Measurements from ENCODE around the gene NDUFS2. TPM values are rescaled to one million over a fixed set of nuclear protein-coding genes. Genes with fewer than 3 reads are reported as not detected.

NDUFS2 gene
- total RNA-seq, 1 experiment from 2014 or later: 123 TPM

DNA sequence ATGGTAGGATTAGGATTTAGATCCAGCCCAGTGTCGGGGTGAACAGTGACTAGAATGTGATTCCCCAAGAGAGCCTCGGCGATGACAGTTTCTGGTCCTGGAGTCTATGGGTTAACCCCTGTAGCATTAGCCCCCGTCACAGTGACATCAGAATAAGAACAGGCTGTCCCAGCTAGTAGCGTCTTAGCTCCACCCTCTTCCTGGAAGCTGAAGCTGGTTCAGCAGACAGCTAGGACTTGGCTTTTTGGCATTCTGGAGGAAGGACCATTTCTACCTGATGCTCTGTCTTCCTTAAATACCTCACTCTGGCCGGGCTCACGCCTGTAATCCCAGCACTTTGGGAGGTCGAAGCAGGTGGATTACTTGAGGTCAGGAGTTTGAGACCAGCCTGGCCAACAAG is 5.0 kb downstream of the NDUFS2 start:
- Histone ChIP-seq H3K27ac (ENCODE audit: low read depth, low read length, poor library complexity, severe bottlenecking) (peak overlapping the region; percentile 13), H3K36me3 (ENCODE audit: insufficient read depth, low read length, poor library complexity, severe bottlenecking) (peaks cover 72% of the 10 kb centered on the region), H3K4me1 (ENCODE audit: insufficient read depth, low read length, poor library complexity, severe bottlenecking) (no peaks in the 10 kb centered on the region), H3K4me3 (ENCODE audit: low read depth, low read length, poor library complexity, severe bottlenecking) (no peak overlapping the region), H3K9me3 (ENCODE audit: low read depth, low read length, poor library complexity, severe bottlenecking) (no peaks in the 10 kb centered on the region), H3K27me3 (replicated peaks; ENCODE audit: insufficient read depth, low read depth, low read length, poor library complexity) (no peaks in the 10 kb centered on the region)
- no peak for TF ChIP-seq EZH2 (IDR thresholded peaks at IDR 0.05; ENCODE audit: borderline replicate concordance, low read depth, low read length, poor library complexity, severe bottlenecking)
- TF ChIP-seq, protein P1, sequence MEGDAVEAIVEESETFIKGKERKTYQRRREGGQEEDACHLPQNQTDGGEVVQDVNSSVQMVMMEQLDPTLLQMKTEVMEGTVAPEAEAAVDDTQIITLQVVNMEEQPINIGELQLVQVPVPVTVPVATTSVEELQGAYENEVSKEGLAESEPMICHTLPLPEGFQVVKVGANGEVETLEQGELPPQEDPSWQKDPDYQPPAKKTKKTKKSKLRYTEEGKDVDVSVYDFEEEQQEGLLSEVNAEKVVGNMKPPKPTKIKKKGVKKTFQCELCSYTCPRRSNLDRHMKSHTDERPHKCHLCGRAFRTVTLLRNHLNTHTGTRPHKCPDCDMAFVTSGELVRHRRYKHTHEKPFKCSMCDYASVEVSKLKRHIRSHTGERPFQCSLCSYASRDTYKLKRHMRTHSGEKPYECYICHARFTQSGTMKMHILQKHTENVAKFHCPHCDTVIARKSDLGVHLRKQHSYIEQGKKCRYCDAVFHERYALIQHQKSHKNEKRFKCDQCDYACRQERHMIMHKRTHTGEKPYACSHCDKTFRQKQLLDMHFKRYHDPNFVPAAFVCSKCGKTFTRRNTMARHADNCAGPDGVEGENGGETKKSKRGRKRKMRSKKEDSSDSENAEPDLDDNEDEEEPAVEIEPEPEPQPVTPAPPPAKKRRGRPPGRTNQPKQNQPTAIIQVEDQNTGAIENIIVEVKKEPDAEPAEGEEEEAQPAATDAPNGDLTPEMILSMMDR (conservative IDR thresholded peaks at IDR 0.05; ENCODE audit: low read depth, low read length): no peak
- intact Hi-C loops (cut with micrococcal nuclease; ENCODE audit: unreplicated experiment): loop anchor here (5.0 kb wide), 1 partner anchor 175 kb away; no protein-coding TSS in a partner anchor
- no TSS peak for BruUV-seq (replicated peaks)
- POLR2A ChIA-PET (ENCODE audit: low non-redundant PET): no interaction called here
- CTCF ChIA-PET: no interaction called here
- no peak for DNase-seq (ENCODE audit: low spot score)

DNA sequence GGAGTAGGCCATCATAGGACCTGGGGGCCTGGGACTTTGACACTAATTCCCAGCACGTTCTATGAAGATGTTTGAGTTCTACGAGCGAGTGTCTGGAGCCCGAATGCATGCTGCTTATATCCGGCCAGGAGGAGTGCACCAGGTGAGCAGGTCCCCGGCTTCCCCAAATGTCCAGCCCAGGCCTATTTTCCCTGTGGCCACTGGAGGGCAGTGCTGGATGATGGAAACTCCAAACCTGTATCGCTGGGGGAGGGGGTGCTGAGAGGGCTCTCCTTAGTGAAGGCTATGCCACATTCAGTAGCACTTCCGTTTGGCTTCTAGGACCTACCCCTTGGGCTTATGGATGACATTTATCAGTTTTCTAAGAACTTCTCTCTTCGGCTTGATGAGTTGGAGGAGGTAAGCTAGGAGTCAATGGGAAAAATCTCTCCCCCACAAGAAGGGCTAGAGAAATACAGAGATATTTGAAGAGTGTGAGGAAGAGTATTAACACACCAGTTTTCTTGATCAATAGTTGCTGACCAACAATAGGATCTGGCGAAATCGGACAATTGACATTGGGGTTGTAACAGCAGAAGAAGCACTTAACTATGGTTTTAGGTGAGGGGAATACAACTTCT is 7.7 kb downstream of the NDUFS2 start:
- ChIA-PET CTCF (interaction anchor here (1.0 kb wide), 1 partner anchor 15 kb away, joined by 3 read pairs; no protein-coding TSS in a partner anchor), POLR2A (ENCODE audit: low non-redundant PET) (no interaction called here)
- Histone ChIP-seq H3K4me1 (ENCODE audit: insufficient read depth, low read length, poor library complexity, severe bottlenecking) (no peaks in the 10 kb centered on the region), H3K27ac (ENCODE audit: low read depth, low read length, poor library complexity, severe bottlenecking) (no peak overlapping the region), H3K36me3 (ENCODE audit: insufficient read depth, low read length, poor library complexity, severe bottlenecking) (peaks cover 83% of the 10 kb centered on the region), H3K4me3 (ENCODE audit: low read depth, low read length, poor library complexity, severe bottlenecking) (no peak overlapping the region), H3K9me3 (ENCODE audit: low read depth, low read length, poor library complexity, severe bottlenecking) (no peaks in the 10 kb centered on the region), H3K27me3 (replicated peaks; ENCODE audit: insufficient read depth, low read depth, low read length, poor library complexity) (no peaks in the 10 kb centered on the region)
- TF ChIP-seq, protein P1 (conservative IDR thresholded peaks at IDR 0.05; ENCODE audit: low read depth, low read length): peak; percentile 92
- TF ChIP-seq EZH2 (IDR thresholded peaks at IDR 0.05; ENCODE audit: borderline replicate concordance, low read depth, low read length, poor library complexity, severe bottlenecking): no peak
- no TSS peak for BruUV-seq (replicated peaks)
- intact Hi-C loops (cut with micrococcal nuclease; ENCODE audit: unreplicated experiment): loop anchor here (5.0 kb wide), 1 partner anchor 172 kb away; no protein-coding TSS in a partner anchor
- peak; percentile 85 for DNase-seq (ENCODE audit: low spot score)

DNA sequence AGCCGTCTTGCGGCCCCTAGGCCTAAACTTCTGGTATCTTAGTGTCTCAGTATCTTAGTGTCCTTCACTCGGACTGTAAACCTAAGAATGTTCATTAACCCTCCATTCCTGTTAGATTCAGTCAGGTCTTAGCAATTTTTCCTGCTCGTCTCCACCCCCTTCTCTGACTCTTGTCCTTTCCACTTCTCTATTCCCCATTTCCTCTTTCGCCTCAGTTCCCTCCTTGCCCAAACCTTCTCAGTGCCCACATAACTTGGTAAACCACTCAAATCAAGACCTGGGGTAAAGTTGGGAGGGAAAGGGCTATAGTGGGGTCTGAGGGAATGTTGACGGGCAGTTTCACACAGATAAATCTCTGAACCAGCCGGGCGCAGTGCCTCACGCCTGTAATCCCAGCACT is 12.2 kb downstream of the NDUFS2 start:
- CTCF ChIA-PET: no interaction called here
- H3K36me3 ChIP-seq (ENCODE audit: insufficient read depth, low read length, poor library complexity, severe bottlenecking): peaks cover 57% of the 10 kb centered on the region
- no peak for DNase-seq (ENCODE audit: low spot score)
- no peaks in the 10 kb centered on the region for H3K27me3 ChIP-seq (replicated peaks; ENCODE audit: insufficient read depth, low read depth, low read length, poor library complexity)
- no peaks in the 10 kb centered on the region for H3K4me1 ChIP-seq (ENCODE audit: insufficient read depth, low read length, poor library complexity, severe bottlenecking)
- H3K4me3 ChIP-seq (ENCODE audit: low read depth, low read length, poor library complexity, severe bottlenecking): no peak overlapping the region
- TF ChIP-seq EZH2 (IDR thresholded peaks at IDR 0.05; ENCODE audit: borderline replicate concordance, low read depth, low read length, poor library complexity, severe bottlenecking): no peak
- TF ChIP-seq, protein P1 (conservative IDR thresholded peaks at IDR 0.05; ENCODE audit: low read depth, low read length): no peak
- intact Hi-C loops (cut with micrococcal nuclease; ENCODE audit: unreplicated experiment): no loop called here
- H3K9me3 ChIP-seq (ENCODE audit: low read depth, low read length, poor library complexity, severe bottlenecking): no peaks in the 10 kb centered on the region
- POLR2A ChIA-PET (ENCODE audit: low non-redundant PET): no interaction called here
- BruUV-seq (replicated peaks): no TSS peak
- no peak overlapping the region for H3K27ac ChIP-seq (ENCODE audit: low read depth, low read length, poor library complexity, severe bottlenecking)

Measured in A673 (cell line).